AML-193 (cell line): Measurements from ENCODE around the gene CLMN.
"Not testable (repeated sequence)": the region's sequence is repeated elsewhere in the genome, so short reads cannot be mapped to it uniquely, and the experiment has no call there.

Experiments
- DNase-seq, 2 experiments: peaks; one replicate each; lab custom pipeline; 2025; lab: John Stamatoyannopoulos, UW

The CLMN gene

DNA sequence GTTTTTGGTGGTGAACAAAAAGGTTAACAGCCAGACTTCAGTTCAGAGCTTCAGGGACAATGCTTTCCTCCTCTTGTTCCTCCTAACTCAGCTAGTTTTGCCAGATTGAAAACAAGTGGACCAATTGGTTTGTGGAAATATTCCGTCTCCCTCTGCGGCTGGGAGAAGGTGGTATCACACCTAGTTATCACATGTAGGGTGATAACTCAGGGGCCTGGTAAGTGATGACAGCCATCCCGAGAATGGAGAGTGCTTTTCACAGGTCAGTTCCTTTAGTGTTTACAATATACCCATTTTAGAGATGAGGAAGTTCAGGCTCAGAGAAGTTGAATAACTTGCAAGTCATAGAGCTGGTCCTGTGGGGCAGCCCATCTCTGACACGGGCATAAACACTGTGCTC is 101.7 kb downstream of the CLMN start:
- DNase-seq = no peak

DNA sequence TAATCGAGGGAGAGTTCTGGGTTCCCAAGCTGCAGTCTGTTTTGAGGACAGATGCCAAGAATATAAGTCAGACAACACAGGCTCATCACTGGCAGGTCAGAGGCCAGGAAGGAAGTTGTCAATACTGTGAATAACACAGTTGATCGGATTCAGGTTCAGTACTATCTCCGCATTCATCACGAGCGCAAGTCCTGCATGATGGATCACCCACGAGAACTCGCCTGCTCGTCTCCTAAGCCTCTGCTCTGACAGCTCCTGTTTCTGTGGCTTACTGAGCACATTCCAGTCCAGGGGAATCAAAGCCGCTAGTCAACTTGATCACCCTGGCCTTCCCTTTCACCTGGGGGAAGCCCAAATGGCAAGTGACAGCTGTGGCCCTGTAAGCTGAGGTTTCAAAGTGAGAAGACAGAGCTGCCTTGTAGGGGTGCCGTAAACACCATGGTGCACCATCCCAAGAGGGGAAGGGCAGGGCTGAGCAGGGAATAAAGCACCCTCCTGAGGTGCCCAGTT is 102.3 kb downstream of the CLMN start:
- DNase-seq = no peak

DNA sequence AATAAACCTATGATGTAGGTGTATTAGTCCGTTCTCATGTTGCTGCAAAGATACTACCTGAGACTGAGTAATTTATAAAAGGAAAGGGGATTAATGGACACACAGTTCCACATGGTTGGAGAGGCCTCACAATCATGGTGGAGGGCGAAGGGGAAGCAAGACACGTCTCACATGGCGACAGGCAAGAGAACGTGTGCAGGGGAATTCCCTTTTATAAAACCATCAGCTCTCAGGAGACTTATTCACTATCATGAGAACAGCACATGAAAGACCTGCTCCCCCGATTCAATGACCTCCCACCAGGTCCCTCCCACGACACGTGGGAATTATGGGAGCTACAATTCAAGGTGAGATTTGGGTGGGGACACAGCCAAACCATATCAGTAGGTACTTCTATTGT is 103.7 kb downstream of the CLMN start:
- DNase-seq = no peak

DNA sequence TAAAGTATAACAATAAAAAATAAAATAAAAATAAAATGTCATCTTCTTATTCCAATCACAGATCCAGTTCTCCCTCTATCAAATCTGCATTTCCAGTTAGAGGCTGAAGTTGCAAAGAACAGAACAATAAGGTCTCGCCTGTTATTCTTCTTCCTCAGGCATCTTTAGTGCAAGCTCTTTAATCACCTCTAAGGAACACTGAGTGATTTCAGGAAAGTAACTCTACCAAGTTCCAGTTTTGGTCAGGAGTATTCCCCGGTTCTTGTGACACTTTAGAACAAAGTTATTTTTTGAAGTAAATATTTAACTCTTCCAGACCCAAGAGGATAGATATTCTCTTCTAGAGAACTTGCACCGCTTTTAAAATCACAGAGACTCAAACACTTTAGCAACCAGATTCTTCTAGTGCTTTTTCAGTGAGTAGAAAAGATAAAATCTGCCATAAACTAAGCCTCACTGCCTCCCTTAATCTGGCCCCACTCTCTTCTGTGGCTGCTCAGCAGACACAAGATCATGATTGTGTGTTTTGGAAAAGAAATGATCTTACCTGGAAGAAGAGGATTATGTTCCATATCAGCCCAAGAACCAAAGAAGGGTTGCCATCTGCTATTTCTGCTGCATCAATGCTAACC is 104.5 kb downstream of the CLMN start:
- no peak for DNase-seq

DNA sequence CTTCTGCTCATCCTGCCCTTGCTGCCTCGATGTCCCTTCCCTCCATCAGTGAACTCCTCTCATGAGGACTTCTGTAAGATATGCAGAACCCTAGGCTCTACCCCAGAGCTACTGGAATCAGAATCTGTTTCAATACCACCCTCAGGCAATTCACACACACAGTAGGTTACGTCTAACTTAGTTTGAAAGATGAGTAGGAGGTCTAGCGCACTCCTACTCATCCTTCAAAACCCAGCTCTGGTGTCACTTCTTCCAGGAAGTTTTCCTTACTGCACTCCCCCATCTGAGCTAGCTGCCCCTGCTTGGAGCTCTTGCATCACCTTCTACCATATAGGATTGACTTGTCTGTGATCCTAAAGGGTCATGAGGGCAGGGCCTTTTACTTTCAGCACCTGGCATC is 105.9 kb downstream of the CLMN start:
- no peak for DNase-seq

DNA sequence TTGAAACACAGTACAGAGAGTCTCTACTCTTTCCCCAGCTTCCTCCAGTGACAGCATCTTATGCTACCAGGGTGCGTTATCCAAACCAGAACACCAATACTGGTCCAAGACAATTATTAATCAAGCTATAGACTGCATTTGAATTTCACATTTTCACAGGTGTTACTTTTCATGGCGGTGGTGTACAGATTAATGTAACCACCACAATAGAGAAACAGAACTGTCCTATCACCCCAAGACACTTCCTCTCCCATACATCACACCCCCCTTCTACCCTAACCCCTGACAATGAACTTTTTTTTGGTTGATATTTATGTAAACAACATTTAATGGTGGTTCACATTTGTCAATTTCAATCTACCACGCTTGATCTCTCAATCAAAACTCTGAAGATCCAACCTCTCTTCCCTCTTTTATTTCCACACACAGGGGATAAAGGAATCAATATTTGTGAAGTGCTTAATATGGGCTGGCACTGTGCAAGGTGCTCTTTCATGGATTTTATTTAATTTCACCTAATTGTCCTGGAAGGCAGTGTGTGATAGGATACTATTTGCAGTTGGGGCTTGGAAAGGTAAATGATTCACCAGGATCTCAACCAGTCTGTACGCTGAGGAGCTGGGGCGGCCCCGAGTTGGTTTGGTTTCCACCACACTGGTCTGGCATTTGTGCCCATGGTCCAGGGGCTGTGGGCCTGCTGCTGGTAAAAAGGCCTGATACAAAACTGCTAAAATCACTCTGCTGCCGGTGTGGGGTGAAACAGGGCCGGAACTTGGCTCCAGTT is 107.8 kb downstream of the CLMN start:
- no peak for DNase-seq

DNA sequence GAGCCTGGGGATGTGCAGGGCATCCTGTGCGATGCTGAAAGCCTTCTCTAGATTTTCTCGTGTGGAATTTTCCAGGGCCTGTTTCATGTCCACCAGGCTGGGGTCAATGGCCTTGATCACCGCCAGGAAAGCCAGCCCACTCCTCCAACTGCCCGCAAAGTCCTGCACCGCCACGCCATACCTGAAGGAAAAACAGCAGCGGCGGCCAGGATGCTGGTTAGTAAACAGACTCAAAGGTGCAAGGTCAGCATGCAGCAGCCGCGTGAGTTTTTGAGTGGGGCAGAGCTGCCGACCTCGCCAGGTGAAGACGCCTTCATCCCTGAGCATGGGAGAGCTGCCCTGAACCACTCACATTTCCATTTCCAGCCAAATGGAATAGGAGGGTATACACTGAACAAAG is 109.0 kb downstream of the CLMN start:
- DNase-seq = no peak

DNA sequence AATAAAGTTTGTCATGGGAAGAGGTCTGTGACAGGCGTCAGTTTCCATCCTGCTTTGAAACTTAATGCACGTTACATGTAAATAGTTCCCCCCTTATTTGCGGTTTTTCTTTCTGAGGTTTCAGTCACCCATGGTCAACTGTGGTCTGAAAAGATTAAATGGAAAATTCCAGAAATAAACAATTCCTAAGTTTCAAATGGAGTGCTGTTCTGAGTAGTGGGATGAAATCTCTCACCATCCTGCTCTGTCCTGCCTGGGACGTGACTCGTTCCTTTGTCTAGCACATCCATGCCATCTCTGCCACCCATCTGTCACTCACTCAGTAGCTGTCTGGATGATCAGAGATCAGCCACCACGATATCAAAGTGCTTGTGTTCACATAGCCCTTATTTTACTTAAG is 111.1 kb downstream of the CLMN start:
- no peak for DNase-seq

DNA sequence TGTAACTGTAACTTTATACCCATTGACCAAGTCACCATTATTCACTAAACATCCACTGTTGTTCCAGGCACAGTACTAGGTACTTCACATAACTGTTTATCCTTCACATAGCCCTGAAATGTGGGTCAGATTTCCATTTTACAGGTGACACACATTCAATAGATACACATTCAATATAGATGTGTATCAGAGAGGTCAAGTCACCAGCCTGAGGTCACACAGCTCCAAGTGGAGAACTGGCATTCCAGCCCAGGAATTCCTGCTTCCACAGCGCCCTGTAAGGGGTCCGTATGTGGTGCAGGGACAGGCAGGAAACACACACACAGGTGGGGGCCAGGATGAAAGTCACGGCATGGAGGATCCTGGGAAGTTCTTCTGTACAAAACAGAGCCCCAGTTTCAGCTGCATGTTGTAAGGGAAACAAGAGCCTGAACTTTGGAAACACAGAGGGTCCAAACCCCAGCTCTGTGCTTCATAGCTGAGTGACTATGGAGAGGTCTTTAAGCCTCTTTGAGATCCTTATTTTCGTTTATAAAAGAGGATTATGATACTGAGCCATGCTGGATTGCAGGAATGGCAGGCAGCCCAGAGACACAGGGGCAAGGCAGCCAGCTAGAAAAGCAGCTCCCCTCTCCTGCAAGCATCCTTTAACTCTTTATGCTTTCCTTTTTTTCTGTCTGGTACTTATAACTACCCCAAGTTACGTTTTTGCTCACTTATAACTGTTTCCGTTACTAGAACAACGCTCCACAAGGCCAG is 112.1 kb downstream of the CLMN start:
- no peak for DNase-seq

DNA sequence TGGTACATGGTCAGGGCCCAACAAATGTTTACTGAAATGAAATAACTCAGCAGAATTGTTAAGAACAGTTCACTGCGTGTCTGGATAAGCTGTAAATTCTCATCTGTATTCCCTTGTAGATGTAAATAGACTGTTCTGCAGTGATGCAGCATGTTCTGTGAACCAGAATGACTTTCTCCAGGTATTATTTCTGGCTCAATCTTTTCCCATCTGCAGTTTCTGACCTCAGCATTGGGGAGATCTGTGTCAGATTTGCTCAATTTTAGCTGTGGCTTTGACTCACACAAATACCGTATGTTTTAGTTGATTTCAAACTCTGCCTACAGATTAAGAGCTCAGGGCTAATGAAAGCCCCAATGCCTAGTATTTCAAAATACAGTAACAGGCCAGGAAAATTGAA is 113.2 kb downstream of the CLMN start:
- DNase-seq = no peak

DNA sequence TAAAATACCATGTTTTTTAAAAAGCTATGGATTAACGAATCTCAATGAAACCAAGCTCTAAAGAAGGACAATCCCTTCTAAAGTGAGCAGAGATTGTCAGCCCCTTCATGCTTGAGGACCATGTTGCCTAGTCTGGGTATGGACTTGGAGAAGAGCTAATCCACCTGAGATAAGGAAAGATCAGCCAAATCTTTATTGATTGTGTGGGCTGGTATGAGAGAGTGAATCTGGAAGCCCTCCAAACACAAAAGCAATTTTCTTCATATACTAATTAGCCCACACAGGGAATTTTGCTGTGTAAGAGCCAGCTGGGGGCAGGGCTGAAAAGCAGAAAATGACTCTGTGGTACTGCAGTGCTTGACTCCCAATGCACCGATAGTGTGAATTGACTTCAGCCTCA is 115.0 kb downstream of the CLMN start:
- no peak for DNase-seq

DNA sequence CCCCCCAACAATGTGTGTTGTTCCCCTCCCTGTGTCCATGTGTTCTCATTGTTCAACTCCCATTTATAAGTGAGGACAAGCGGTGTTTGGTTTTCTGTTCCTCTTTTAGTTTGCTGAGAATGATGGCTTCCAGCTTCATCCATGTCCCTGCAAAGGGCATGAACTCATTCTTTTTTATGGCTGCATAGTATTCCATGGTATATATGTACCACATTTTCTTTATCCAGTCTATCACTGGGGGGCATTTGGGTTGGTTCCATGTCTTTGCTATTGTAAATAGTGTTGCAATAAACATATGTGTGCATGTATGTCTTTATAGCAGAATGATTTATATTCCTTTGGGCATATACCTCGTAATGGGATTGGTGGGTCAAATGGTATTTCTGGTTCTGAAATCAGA is 118.0 kb downstream of the CLMN start:
- not testable (repeated sequence) for DNase-seq

DNA sequence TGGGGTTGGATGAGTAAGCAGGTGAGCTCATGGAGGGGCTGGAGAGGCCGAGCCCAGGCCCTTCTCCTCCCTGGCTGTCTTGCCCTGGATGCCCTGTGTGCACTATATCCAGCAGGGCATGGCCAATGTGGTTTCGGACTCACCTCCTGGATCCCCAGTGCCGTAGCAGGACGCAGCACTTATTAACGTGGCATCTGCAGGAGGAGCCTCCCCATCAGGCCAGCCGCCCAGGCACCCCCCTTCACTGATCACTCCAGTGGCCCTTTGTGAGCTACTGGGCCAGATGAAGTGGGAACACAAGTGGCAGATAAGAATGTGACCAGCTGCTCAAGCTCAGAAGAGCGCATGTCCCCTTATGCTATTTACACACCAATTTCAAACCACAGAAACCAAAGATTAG is 119.3 kb downstream of the CLMN start:
- no peak for DNase-seq

DNA sequence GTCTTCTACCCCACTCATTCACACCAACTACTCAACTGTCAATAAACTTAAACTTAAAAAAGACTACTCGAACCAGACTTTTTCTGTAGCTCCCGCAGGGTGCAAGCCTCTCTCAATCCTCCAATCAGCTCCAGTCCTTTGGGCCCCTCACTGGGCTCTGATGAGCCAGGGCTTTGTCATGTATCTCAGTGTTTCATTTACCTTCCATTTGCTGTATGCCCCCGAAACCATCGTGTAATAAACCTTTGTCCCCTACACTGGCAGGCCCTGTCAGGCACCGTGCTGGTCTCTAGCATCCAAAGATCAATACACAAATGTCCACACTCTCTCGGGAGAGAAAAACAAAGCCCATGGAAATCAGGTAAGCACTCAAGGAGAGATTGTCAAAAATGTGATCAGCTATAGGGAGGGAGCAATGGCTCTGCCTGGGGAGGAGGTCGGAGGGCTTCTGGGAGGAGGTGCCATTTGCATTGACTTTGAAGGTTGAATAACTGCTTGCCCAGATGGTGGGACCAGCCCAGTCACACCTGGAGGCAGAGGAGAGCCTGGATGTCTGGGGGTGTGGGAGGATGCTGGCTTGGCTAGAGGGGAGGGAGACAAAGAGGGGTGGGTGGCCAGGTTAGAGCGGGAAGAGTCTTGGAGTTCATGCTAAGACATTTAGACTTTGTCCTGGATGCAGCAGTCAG is 120.3 kb downstream of the CLMN start:
- no peak for DNase-seq

DNA sequence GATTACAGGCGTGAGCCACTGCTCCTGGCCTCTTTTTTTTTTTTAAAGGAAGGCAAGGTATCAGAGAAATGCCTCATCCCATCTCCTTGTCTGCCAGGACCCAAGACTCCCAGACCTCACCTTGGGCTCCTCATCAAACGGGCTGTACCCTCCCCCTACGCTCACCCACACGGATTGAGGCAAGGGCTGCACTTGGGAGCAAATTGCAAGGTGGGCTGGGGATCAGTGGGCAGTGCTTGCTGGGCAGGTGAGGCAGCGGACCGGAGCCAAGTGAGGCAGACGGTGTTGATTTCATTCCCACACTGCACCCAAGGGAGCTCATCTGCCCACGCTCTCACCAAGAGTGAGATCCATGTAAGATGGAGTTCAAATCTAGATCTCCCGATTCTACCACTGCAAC is 121.4 kb downstream of the CLMN start:
- DNase-seq = no peak

DNA sequence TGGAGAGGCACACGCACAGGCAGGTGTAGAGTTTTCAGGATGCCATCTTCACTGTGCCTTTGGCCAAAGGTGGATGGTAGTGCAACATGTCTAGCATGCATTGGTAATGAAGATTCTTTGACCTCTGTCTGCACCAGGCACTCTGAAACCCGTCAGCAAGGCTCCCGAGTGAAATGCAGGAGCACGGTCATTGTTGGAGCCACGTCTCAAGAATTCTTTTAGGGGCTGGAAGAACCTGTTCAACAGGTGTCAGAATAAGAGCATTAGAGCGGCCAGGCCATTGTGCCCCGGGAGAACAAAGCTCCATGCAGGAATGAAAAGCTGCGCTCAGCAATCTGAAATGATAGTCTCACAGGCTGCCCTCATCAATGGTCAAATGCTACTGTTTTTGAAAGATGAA is 122.2 kb downstream of the CLMN start:
- no peak for DNase-seq

DNA sequence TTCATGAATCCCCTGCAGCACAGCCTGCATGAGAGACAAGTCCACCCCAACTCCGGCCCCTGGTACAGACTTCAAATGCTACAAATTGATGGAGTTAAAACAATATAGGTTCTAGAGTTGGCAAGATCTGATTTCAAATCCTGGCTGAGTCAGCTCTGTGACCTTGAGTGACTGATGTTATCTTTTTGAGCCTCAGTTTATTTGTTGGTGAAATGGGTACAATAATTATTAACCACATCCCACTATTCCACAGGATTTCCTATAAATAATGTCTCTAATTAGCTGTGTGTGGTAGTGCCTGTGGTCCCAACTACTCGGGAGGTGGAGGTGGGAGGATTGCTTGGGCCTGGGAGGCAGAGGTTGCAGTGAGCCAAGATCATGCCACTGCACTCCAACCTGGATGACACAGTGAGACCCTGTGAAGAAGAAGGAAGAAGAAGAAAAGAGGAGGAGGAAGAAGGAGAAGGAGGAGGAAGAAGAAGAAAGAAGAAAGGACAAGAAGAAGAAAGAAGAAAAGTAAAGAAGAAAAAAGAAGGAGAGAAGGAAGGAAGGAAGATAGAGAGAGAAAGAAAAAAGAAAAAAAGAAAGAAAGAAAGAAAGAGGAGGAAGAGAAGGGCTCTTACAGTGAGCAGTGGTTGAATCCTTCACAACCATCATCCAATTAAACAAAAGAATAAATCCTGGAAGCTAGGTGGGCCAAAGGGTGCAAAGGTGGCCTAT is 122.7 kb downstream of the CLMN start:
- DNase-seq = no peak

DNA sequence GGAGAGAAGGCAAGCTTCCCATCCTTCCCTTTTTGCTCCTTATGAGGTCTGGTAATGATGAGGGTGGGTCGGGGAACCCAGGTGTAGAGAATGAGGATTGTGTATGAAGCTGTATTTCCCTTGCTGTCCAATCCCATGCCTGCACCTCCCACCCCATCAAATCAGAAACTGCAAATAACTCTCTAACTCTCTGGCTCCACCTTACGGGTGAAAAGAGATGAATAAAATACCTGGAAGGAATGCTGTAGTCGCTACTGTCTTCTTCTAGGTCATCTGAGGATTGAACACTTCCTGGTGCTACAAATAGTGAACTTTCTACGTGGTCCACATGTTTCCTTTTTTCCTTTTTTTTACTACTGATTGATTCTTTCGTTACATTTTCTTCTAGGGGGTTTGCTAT is 123.4 kb downstream of the CLMN start:
- no peak for DNase-seq

DNA sequence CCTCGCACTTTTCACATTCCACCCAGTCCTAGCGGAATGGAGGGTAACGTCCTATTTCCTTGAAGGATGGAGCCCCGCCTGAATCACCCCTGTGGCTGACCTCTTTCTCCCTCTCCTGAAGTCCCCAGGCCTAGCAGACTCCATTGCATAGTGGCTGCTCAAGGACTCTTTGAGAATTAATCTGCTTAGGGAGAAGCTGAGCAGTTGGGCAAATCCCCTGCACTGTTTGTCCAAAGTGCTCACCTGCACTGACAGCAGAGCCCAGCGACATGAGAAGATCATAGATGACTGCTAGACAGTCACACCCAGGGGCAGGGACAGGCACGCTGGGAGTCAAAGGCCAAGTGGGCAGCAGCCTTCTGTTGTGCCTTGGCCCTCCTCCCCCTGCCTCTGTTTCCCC is 124.7 kb downstream of the CLMN start:
- no peak for DNase-seq

DNA sequence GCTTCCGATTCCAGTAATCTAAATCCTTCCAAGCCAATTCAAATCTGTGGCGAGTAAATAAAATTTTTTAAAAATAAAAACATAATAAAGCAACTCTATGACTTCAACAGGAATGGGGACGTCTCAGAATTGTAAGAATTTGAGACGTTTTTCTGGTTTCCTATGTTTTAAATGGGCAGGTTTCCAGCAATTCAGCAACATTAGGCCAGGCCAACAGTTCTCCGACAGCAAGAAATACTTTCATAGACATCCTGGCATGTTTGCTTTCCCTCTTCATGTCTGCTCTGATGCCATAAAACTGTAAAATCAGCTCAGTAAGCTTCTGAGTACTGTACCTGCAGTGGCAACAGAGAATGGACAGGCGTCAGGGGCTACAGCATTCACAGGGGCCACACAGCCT is 126.6 kb downstream of the CLMN start:
- no peak for DNase-seq

DNA sequence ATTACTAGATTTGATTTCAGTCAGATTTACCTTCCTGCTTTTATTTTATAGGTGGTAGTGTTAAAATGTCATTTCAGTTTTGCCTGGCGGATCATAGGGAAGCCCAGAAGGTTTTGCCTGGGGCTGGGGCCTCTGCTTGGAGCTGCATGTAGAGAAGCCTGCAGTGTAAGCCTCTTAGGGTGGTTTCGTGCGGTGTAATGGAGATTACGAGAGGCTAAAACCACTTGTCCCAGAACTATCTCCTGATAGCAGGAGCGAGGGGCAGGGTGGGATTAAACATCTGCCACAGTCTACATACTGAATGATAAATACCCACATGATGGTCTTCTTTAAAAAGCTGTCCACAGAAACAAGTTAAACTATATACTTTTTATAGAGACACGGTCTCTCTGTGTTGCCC is 127.4 kb downstream of the CLMN start:
- no peak for DNase-seq
